GM13977 (cell line): Measurements from ENCODE around the gene LRIT1.

Source experiments
- DNase-seq: peaks from one replicate; pipeline ENCODE4 v3.0.0; 2012; ENCODE audit warnings: low spot score
- CTCF ChIP-seq: IDR thresholded peaks from 2 replicates; pipeline ENCODE4 v1.5.1; 2012; ENCODE audit warnings: mild to moderate bottlenecking, control low read depth; ENCODE audit not compliant: insufficient read depth; ENCODE audit errors: extremely low read depth, missing control alignments
- in situ Hi-C: fragments of 300-500 bp; cut with MboI; formaldehyde crosslinking; loops from one replicate; pipeline ENCODE4 v1.12.0; 2022; ENCODE audit warnings: low sequenced_read_pairs, low pct_unique_long_range_greater_than_20kb, mixed read lengths, inconsistent platforms; ENCODE audit not compliant: unreplicated experiment

LRIT1 gene

GRCh38 chr10:84217746-84218145 is 23.6 kb downstream of the LRIT1 start:
- no peak for DNase-seq
- in situ Hi-C loops: loop anchor here (10.0 kb wide), 1 partner anchor 73 kb away; no protein-coding TSS in a partner anchor
- TF ChIP-seq CTCF: no peak

GRCh38 chr10:84216834-84217233 is 24.5 kb downstream of the LRIT1 start:
- TF ChIP-seq CTCF: no peak
- no peak for DNase-seq
- in situ Hi-C loops: loop anchor here (10.0 kb wide), 1 partner anchor 72 kb away; no protein-coding TSS in a partner anchor

GRCh38 chr10:84214612-84215235 is 26.6 kb downstream of the LRIT1 start:
- in situ Hi-C loops: loop anchor here (10.0 kb wide), 1 partner anchor 70 kb away; no protein-coding TSS in a partner anchor
- peak; percentile 73 for DNase-seq
- TF ChIP-seq CTCF: peak; percentile 83

- in situ Hi-C loops: loop anchor here (10.0 kb wide), 1 partner anchor 69 kb away; no protein-coding TSS in a partner anchor
- no peak for TF ChIP-seq CTCF
- DNase-seq: no peak
Observed at GRCh38 chr10:84214046-84214572, 27.2 kb downstream of the LRIT1 start.

GRCh38 chr10:84213076-84213475 is 28.3 kb downstream of the LRIT1 start:
- DNase-seq: no peak
- no peak for TF ChIP-seq CTCF
- in situ Hi-C loops: loop anchor here (10.0 kb wide), 1 partner anchor 68 kb away; no protein-coding TSS in a partner anchor

- in situ Hi-C loops: loop anchor here (10.0 kb wide), 1 partner anchor 67 kb away; no protein-coding TSS in a partner anchor
Observed at GRCh38 chr10:84212014-84212413, 29.3 kb downstream of the LRIT1 start.

More at GRCh38 chr10:84212014-84212413, 29.3 kb downstream of the LRIT1 start:
- TF ChIP-seq CTCF: no peak
- no peak for DNase-seq
